Testis (tissue), 2 donors: ENCODE results near the gene RUSC1.

ENCODE experiments used
- CTCF ChIP-seq, 3 experiments: fragments of 450-650 bp in 2 of 3; fragments of 200-600 bp in 1 of 3; sonication (generic) in 1 of 3; IDR thresholded peaks; one replicate each; pipeline ENCODE4 v1.5.1; 2016 to 2019; ENCODE audit warnings: antibody characterized with exemption in 3 of 3, mild to moderate bottlenecking in 2 of 3, moderate library complexity in 1 of 3
- POLR2A ChIP-seq: fragments of 450-650 bp; IDR thresholded peaks from one replicate; pipeline ENCODE4 v1.6.1; 2017; ENCODE audit warnings: antibody characterized with exemption, mild to moderate bottlenecking, moderate library complexity

DNA sequence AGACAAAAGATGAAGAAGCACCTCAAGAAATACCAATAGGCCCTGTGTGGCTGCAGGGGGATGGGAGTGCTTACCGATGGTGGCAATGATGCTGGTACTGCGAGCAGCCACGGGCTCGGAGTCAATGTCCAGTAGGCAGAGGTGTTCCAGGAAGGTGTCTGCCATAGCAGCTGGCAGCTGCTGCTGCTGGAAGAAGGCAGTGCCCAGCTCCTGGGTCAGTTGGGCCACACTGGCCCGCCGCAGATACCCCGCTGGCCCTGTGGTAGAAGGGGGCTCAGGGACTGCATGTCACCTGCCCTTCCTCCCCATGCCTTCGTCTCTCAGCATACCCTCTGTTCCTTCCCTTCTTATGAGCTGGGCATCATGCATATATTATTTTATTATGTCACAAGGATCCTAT, 20.7 kb upstream of the RUSC1 start:
- TF ChIP-seq CTCF (IDR thresholded peaks at IDR 0.05) (no peak), POLR2A (no peak)
